Esophagus (tissue), 2 donors: ENCODE data around the gene SPINK7. TPM values are rescaled to one million over a fixed set of nuclear protein-coding genes. Genes with fewer than 3 reads are reported as not detected.
A peak's percentile ranks its signal among the peaks of the same experiment; 100 is the strongest.
"Not testable (repeated sequence)": the region's sequence is repeated elsewhere in the genome, so short reads cannot be mapped to it uniquely, and the experiment has no call there.

Experiments used
- H3K27ac ChIP-seq, 2 donors: one replicate each; pipeline ENCODE4 v1.5.1; 2013; ENCODE audit warnings: low read depth in 2 of 2, mild to moderate bottlenecking in 2 of 2, inconsistent platforms in 1 of 2, low read length in 1 of 2, moderate library complexity in 1 of 2
- H3K27me3 ChIP-seq, 2 donors: one replicate each; pipeline ENCODE4 v1.6.1; 2013; ENCODE audit warnings: low read length in 2 of 2, control low read depth in 1 of 2, mild to moderate bottlenecking in 1 of 2; ENCODE audit not compliant: insufficient read depth in 2 of 2, control insufficient read depth in 1 of 2
- H3K36me3 ChIP-seq, 2 donors: one replicate each; pipeline ENCODE4 v1.6.1; 2013; ENCODE audit warnings: low read length in 1 of 2; ENCODE audit not compliant: control insufficient read depth in 2 of 2, insufficient read depth in 2 of 2
- H3K4me1 ChIP-seq, 2 donors: one replicate each; pipeline ENCODE4 v1.6.1; 2013; ENCODE audit warnings: low read length in 1 of 2; ENCODE audit not compliant: control insufficient read depth in 2 of 2, insufficient read depth in 2 of 2
- H3K4me3 ChIP-seq, 2 donors: one replicate each; pipeline ENCODE4 v1.5.1; 2013; ENCODE audit warnings: low read length in 2 of 2, mild to moderate bottlenecking in 2 of 2, low read depth in 1 of 2, moderate library complexity in 1 of 2
- H3K9me3 ChIP-seq, 2 donors: one replicate each; pipeline ENCODE4 v1.6.1; 2013; ENCODE audit warnings: mild to moderate bottlenecking in 2 of 2, low read depth in 1 of 2, low read length in 1 of 2, moderate library complexity in 1 of 2; ENCODE audit not compliant: control insufficient read depth in 2 of 2, insufficient read depth in 1 of 2
- WGBS, 2 donors: extraction: QIAGEN DNeasy Blood & Tissue Kit; methylation state at CpG; one replicate each; pipeline ENCODE4 v1.1.7; 2013; 5-methylcytosine and 5-hydroxymethylcytosine counted together
- polyA plus RNA-seq, 2 donors: library from polyadenylated mRNA; stranded (reverse); fragments of 200-250 nt; gene quantifications; one replicate each; pipeline ENCODE4 v1.2.3, GENCODE V29; 2013
- donor health status: healthy with polysubstance abuse.
- donor health status: Bipolar disorder and iron deficiency.

Gene SPINK7
- polyA plus RNA-seq, result 1,000 to 10,000 TPM in 1 of 2 donors, 100 to 1,000 TPM in 1; 394 to 2,280 TPM

GRCh38 chr5:148312153-148312552 lies at the start of gene SPINK7:
TSS of gene SPINK7 (plus strand) at chr5:148312423. CDS start at chr5:148312484, 61 bp downstream.
- no peaks in the 10 kb centered on the region for H3K9me3 ChIP-seq
- H3K4me3 ChIP-seq, result peak within 1 kb of the TSS in 1 of 2 donors; percentile 31
- H3K4me1 ChIP-seq, result no peaks in the 10 kb centered on the region
- no peak within 1 kb of the TSS for H3K27ac ChIP-seq
- H3K36me3 ChIP-seq, result no peaks in the 10 kb centered on the region
- H3K27me3 ChIP-seq, result no peaks in the 10 kb centered on the region
- WGBS, 2 donors, result 60 to 66% methylated on average over 3 of the region's 3 CpGs

GRCh38 chr5:148267962-148268361 lies 44.3 kb upstream of the SPINK7 start:
- Histone ChIP-seq H3K27ac (no peak overlapping the region), H3K4me3 (no peak overlapping the region), H3K27me3 (no peaks in the 10 kb centered on the region), H3K36me3 (no peaks in the 10 kb centered on the region), H3K4me1 (no peaks in the 10 kb centered on the region), H3K9me3 (no peaks in the 10 kb centered on the region)
- WGBS, 2 donors, result 52 to 62% methylated on average over 3 of the region's 3 CpGs

- H3K27me3 ChIP-seq, result no peaks in the 10 kb centered on the region
- no peaks in the 10 kb centered on the region for H3K36me3 ChIP-seq
- H3K9me3 ChIP-seq, result no peaks in the 10 kb centered on the region
- H3K27ac ChIP-seq, result no peak within 1 kb of the TSS
- H3K4me3 ChIP-seq, result no peak within 1 kb of the TSS
- WGBS, 2 donors, result 66 to 74% methylated on average over 4 of the region's 4 CpGs
- no peaks in the 10 kb centered on the region for H3K4me1 ChIP-seq
These were observed 43.7 kb upstream of the SPINK7 start, which contains the start of gene SPINK13 for GRCh38 chr5:148268566-148268965. TSS of gene SPINK13 (plus strand) at chr5:148268794. CDS start at chr5:148270073, 1,279 bp downstream.

DNA sequence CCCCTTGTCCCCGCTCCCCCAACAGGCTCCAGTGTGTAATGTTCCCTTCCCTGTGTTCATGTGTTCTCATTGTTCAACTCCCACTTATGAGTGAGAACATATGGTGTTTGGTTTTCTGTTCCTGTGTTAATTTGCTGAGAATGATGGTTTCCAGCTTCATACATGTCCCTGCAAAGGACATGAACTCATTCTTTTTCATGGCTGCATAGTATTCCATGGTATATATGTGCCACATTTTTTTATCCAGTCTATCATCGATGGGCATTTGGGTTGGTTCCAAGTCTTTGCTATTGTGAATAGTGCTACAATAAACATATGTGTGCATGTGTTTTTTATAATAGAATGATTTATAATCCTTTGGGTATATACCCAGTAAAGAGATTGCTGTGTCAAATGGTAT lies 37.1 kb upstream of the SPINK7 start:
- H3K27ac ChIP-seq, H3K4me1 ChIP-seq, H3K27me3 ChIP-seq, H3K36me3 ChIP-seq, H3K9me3 ChIP-seq, H3K4me3 ChIP-seq: not testable (repeated sequence)
- WGBS, 2 donors, result 95 to 99% methylated on average over 2 of the region's 2 CpGs

GRCh38 chr5:148280893-148281292 lies 31.3 kb upstream of the SPINK7 start:
- not testable (repeated sequence) for H3K36me3 ChIP-seq, H3K27ac ChIP-seq, H3K27me3 ChIP-seq, H3K9me3 ChIP-seq, H3K4me1 ChIP-seq, H3K4me3 ChIP-seq
- 28 to 30% methylated on average over 5 of the region's 5 CpGs for WGBS, 2 donors

DNA sequence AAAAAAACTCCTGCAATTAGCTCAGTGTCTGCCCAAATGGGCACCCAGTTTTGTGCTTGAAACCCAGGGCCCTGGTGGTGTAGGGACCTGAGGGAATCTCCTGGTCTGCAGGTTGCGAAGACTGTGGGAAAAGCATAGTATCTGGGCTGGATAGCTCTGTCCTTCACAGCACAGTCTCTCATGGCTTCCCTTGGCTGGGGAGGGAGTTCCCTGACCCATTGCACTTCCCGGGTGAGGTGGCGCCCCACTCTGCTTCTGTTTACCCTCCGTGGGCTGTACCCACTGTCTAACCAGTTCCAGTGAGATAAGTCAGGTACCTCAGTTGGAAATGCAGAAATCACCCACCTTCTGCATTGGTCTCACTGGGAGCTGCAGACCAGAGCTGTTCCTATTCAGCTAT lies 30.9 kb upstream of the SPINK7 start:
- H3K27ac ChIP-seq, H3K4me1 ChIP-seq, H3K36me3 ChIP-seq, H3K9me3 ChIP-seq, H3K27me3 ChIP-seq, H3K4me3 ChIP-seq: not testable (repeated sequence)
- 87 to 93% methylated on average over 4 of the region's 4 CpGs for WGBS, 2 donors

- Histone ChIP-seq H3K4me3 (no peak overlapping the region), H3K4me1 (no peaks in the 10 kb centered on the region), H3K27ac (no peak overlapping the region), H3K9me3 (no peaks in the 10 kb centered on the region), H3K36me3 (no peaks in the 10 kb centered on the region), H3K27me3 (no peaks in the 10 kb centered on the region)
- 59 to 60% methylated on average over 6 of the region's 6 CpGs for WGBS, 2 donors
These were observed 21.7 kb upstream of the SPINK7 start for GRCh38 chr5:148290271-148291195.

DNA sequence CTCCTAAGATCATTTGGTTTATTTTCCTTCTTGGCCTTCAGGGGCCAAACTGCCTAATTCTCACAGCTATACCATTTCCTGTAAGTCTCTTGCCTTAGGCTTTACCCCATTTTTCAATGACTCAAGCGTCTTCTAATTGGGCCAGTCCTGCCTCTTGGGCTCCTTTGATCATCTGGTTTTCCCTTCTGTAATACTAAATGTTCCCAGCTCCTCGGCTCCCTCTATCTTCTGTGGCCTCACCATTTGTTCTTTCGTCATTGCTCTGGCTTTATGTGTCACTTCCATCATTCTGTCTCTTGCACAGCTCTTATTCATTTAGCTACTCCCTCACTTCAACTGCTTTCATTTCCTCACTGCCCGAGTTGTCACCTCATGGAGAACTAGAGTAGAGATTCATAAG lies 14.5 kb upstream of the SPINK7 start:
- WGBS, 2 donors, result 67 to 81% methylated on average over 4 of the region's 4 CpGs

GRCh38 chr5:148306446-148306845 lies 5.8 kb upstream of the SPINK7 start:
- Histone ChIP-seq H3K27ac (no peak overlapping the region), H3K4me3 (no peak overlapping the region), H3K27me3 (no peaks in the 10 kb centered on the region), H3K4me1 (no peaks in the 10 kb centered on the region), H3K36me3 (no peaks in the 10 kb centered on the region), H3K9me3 (no peaks in the 10 kb centered on the region)
- WGBS, 2 donors, result 81 to 88% methylated on average over 1 of the region's 1 CpG

More for the DNA sequence above, 14.5 kb upstream of the SPINK7 start:
- Histone ChIP-seq H3K27ac (no peak overlapping the region), H3K4me1 (no peaks in the 10 kb centered on the region), H3K36me3 (no peaks in the 10 kb centered on the region), H3K4me3 (no peak overlapping the region), H3K9me3 (no peaks in the 10 kb centered on the region), H3K27me3 (no peaks in the 10 kb centered on the region)

DNA sequence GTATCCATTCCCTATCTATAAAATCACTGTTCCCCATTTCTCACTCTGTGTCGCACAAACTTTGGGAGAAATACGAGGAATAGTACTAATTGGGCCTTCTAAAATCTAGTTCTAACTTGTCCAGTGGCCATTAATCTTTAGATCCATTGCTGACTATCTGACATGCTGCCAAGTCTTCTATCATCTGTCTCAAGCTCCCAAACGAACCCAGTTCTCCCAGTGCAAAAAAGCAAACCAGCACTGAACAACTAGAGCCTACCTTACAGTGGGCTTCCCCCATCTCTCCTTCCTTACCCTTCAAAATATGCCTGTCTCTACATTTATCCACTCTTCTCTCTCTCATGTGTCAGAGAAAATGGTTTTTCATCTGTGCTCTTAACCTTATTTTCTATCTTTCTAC lies 3.2 kb upstream of the SPINK7 start:
- Histone ChIP-seq H3K27ac (peak overlapping the region in 1 of 2 donors; percentile 8), H3K4me3 (no peak overlapping the region), H3K36me3 (no peaks in the 10 kb centered on the region)

More for the DNA sequence above, 3.2 kb upstream of the SPINK7 start:
- 62 to 63% methylated on average over 3 of the region's 3 CpGs for WGBS, 2 donors
- H3K4me1 ChIP-seq, result no peaks in the 10 kb centered on the region
- H3K9me3 ChIP-seq, result no peaks in the 10 kb centered on the region
- no peaks in the 10 kb centered on the region for H3K27me3 ChIP-seq
